ENCODE measurements around the gene ANKRD13A.

Gene ANKRD13A

DNA sequence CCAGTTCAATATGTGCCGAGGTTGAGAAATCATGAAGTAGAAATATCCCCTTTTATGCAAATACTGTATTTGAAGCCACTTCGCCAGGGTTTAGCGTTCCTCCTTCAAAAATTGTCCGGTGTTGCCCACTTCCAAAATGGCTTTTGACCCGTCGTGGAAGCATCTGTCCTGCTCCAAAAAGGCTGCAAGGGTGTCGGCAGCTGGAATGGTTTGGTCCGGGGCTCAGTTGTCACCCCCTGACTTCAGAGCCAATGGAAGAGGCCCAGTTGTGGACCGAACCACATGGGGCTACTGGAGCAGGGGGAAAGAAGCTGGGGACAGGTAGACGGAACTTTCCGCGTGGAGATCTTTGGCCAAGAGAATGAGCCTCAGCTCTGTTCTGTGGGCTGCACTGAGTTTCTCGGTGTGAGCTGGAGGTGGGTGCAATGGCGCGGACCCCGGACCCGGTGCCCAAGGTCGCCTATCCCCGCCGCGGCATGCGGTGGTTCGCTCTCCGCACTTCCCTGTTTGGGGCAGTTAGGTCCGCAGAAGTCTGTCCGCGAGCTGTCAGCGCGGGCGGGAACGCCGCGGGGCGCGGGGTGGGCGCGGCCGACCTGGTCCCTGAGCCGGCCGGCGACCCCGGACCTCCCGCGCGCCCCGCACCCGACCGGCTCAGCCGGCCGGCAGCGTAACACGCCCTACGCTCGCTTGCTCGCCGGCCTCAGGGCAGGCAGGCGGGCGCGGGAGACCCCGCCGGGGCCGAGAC is at the start of gene ANKRD13A:
ANKRD13A (plus strand) TSS at position 527 of the 745 bp plus-strand sequence. CDS start 259 bp downstream, outside the sequence.
- DNase-seq (ENCODE audit: low spot score) (peak; percentile 84), FAIRE-seq (no peak)

DNA sequence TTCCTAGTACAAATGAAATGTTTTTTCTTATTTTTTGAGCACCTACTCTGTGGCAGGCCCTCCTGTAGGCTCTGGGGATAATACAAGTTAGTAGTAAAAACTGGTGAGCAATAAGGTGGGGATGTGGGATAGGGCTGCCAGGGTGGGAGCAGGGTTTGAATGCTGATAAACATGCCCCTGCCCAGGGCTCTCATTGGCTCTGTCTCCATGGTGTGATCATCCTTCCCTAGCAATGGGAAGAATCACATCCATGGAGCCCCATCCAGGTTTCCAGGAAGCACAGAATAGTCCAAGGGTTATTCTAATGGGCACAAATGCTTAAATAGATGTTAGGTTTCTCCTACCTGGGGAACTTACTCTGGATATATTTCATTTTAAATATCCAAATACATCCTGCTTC is 48.6 kb upstream of the ANKRD13A start:
- DNase-seq (ENCODE audit: low spot score) (no peak), FAIRE-seq (no peak)

GRCh38 chr12:109951136-109951535 is 48.1 kb upstream of the ANKRD13A start:
- FAIRE-seq (no peak), DNase-seq (ENCODE audit: low spot score) (peak; percentile 17)

- no peak for FAIRE-seq
- peak; percentile 82 for DNase-seq (ENCODE audit: low spot score)
These were observed 47.5 kb upstream of the ANKRD13A start for GRCh38 chr12:109951751-109952150.

- DNase-seq (ENCODE audit: low spot score) (no peak), FAIRE-seq (no peak)
These were observed 46.9 kb upstream of the ANKRD13A start for GRCh38 chr12:109952160-109952858.

GRCh38 chr12:109952873-109953272 is 46.4 kb upstream of the ANKRD13A start:
- no peak for FAIRE-seq

GRCh38 chr12:109953656-109954055 is 45.6 kb upstream of the ANKRD13A start:
- DNase-seq (ENCODE audit: low spot score) (no peak), FAIRE-seq (no peak)

More at GRCh38 chr12:109952873-109953272, 46.4 kb upstream of the ANKRD13A start:
- DNase-seq (ENCODE audit: low spot score) = no peak

DNA sequence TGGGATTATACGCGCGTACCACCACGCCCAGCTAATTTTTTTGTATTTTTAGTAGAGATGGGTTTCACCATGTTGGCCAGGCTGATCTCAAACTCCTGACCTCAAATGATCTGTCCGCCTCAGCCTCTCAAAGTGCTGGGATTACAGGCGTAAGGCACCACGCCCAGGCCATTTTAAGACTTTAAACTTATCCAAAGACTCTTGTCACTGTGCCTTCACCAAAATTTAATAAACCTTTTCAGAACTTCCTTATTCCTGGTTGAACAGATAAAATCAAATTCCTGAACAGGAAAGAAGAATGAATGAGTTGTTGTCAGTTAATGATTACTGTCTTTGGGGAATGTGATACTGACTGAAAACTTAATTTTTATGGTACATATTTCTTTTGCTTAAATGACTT is 40.9 kb upstream of the ANKRD13A start:
- FAIRE-seq (no peak), DNase-seq (ENCODE audit: low spot score) (no peak)

DNA sequence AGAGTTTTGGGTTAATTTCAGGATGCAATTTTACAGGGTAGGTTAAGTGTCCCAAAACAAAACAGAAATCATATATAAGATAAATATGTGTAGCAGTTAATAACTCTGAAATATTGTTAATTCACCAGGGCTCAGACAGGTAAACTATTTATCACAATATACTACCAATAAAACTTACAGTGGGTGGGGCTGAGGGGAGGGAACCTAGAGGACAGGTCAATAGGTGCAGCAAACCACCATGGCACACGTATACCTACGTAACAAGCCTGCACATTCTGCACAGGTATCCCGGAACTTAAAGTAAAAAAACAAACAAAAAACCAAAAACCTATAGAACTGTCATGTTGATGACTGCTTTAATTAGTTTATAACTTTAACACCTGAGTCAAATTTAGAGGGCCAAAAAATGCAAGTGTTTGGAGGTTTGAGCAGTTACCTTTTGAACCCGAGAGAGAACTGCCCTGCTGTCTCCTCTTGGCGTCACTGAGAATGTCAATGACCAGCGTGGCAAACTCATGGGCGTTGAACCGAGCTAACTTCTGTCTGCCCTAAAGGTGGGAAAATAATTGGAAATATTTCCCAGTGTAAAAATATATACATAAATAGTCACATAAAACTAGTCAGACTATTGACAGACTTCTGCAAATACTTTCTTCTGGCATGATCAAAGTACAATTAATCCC is 39.7 kb upstream of the ANKRD13A start:
- DNase-seq (ENCODE audit: low spot score) = no peak

DNA sequence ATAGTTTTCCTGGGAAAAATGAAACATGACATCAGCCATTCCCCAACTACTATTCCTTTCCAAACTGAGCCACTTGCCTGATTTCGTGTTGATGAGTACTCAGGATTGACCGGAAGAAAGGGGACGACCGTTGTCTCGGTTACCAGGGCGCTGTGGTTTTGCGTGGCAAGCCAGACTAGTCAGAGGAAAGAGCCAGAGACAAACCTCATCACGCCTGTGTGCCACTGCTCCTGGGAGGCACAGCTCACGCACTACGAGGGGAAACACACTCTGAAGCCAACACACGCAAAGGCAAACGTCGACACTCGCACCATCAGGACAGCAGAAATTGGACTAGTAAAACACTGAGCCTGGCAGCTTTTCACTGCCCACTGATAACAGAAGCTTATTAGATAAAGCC is 38.0 kb upstream of the ANKRD13A start:
- DNase-seq (ENCODE audit: low spot score) (no peak), FAIRE-seq (no peak)

More for the DNA sequence above, 39.7 kb upstream of the ANKRD13A start:
- FAIRE-seq = no peak

- DNase-seq (ENCODE audit: low spot score) (no peak), FAIRE-seq (no peak)
These were observed 37.6 kb upstream of the ANKRD13A start for GRCh38 chr12:109961612-109962011.

DNA sequence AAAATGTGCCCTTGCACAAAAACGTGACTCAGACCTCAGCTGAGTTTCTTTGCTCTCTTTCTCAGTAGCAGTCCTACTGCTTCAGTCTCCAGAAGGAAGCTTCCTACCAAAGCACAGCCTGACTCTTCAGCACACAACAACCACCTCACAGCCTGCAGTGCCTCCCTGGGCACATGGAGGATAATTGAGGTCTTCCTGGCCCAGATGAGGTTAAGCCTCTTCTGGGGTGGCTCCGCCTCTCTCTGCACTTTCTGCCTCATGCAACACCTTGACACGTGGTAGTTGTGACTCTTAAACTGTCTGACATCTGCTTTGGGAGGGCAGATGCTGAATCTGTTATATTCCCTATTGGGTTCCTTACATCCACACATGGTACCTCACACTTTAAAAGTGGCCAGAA is 36.8 kb upstream of the ANKRD13A start:
- FAIRE-seq = no peak
- DNase-seq (ENCODE audit: low spot score) = no peak

GRCh38 chr12:109963330-109963729 is 35.9 kb upstream of the ANKRD13A start:
- no peak for FAIRE-seq
- no peak for DNase-seq (ENCODE audit: low spot score)

GRCh38 chr12:109963743-109964429 is 35.3 kb upstream of the ANKRD13A start:
- no peak for FAIRE-seq

DNA sequence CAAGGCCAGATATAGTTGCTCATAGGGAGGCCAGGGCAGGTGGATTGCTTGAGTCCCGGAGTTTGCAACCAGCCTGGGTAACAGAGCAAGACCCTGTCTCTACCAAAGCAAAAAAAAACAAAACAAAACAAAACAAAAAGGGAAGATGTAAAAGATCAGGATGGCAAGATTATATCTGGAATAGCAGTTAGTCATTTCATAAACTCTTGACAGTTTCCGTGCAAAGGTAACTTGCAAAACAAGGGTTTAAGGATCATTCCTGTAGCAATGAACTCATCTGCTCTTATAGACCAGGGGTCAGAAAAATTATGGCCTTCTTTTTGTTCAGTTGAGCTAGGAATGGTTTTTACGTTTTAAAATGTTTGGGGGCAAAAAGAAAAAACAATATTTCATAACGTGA is 32.7 kb upstream of the ANKRD13A start:
- no peak for FAIRE-seq
- no peak for DNase-seq (ENCODE audit: low spot score)

More at GRCh38 chr12:109963743-109964429, 35.3 kb upstream of the ANKRD13A start:
- DNase-seq (ENCODE audit: low spot score) = no peak

DNA sequence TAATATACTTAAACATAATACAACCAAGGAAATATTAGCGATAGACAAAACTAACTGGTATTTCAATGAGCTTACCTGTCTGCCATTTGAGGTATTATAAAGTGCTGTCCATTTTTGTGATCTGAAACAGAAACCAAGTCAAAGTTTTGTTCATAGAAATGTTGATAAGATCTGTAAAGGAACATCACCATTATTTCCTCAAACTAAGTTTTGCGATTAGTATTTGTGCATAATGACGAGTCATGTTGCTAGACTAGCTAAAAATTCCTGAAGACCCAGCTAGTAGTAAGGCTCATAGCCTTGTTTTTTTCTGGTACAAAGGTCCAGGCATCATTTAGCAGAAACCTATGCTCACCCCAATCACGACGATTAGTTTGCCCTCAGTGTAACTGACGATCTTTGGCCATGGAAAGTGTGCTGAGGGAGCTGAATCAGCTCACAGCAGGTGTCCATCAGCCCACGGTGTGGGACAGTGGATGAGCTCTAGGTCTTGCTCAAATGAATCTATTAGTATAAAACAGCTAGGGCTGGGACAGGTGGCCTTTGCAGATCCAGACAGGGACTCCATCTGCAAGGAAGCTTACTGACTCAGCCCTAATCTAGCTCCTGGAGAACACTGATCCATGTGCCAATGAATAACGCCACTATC is 31.7 kb upstream of the ANKRD13A start:
- DNase-seq (ENCODE audit: low spot score) (no peak), FAIRE-seq (no peak)

DNA sequence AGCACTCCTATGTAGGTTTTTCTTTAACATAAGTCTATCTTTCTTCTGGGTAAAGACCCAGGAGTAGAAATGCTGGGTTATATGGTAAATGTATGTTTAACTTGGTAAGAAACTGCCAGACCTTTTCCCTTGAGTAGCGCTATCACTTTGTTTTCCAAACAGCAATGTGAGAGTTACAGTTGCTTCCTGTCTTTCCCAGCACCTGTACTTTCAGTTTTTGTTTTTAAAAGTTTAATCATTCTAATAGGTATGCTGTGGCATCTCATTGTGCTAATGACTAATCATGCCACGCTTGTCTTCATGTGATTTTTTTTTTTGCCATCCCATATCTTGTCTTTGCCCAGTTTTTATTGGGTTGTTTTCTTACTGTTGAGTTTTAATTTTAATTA is 31.2 kb upstream of the ANKRD13A start:
- no peak for FAIRE-seq
- no peak for DNase-seq (ENCODE audit: low spot score)

DNA sequence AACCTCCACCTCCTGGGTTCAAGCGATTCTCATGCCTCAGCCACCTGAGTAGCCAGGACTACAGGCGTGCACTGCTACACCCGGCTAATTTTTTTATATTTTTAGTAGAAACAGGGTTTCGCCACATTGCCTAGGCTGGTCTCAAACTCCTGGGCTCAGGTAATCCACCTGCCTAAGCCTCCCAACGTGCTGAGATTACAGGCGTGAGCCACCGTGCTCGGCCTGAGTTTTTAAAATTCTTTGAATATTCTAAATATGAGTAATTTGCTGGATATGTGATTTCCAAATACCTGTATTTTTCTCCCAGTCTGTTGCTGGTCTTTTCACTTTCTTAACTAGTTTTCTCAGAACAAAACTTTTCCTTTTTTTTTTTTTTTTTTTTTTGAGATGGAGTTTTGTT is 30.4 kb upstream of the ANKRD13A start:
- FAIRE-seq (no peak), DNase-seq (ENCODE audit: low spot score) (no peak)

DNA sequence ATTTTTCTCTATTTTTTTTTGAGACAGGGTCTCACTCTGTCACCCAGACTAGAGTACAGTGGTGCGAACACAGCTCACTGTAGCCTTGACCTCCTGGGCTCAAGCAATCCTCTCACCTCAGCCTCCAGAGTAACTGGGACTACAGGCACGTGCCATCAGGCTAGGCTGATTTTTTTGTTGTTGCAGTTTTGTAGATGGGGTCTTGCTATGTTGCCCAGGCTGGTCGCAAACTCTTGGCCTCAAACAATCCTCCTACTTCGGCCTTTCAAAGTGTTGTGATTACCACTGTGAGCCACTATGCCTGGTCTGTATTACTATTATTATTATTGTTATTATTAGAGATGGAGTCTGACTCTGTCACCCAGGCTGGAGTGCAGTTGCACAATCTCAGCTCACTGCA is 26.4 kb upstream of the ANKRD13A start:
- no peak for FAIRE-seq

GRCh38 chr12:109981311-109981710 is 17.9 kb upstream of the ANKRD13A start:
- no peak for DNase-seq (ENCODE audit: low spot score)
- FAIRE-seq = no peak

More for the DNA sequence above, 26.4 kb upstream of the ANKRD13A start:
- DNase-seq (ENCODE audit: low spot score) = no peak

- no peak for FAIRE-seq
- DNase-seq (ENCODE audit: low spot score) = no peak
These were observed 17.0 kb upstream of the ANKRD13A start for GRCh38 chr12:109982210-109982609.

All from urothelium cell line (cell line).